Osteoblast (primary cell): ENCODE data around the gene MOGAT3. TPM values are rescaled to one million over a fixed set of nuclear protein-coding genes. Genes with fewer than 3 reads are reported as not detected.

Source experiments
- DNase-seq: peaks from one replicate; pipeline ENCODE4 v3.0.0; 2011; ENCODE audit warnings: low spot score, mixed read lengths; ENCODE audit not compliant: insufficient read length; ENCODE audit errors: missing footprints
- H2AFZ ChIP-seq: 2 replicates; pipeline ENCODE4 v1.6.0; 2011; ENCODE audit warnings: mild to moderate bottlenecking, low read length
- H3K27ac ChIP-seq: 2 replicates; pipeline ENCODE4 v1.5.1; 2011; ENCODE audit warnings: mild to moderate bottlenecking, low read depth, low read length, moderate library complexity
- H3K27me3 ChIP-seq: 2 replicates; pipeline ENCODE4 v1.6.0; 2012; ENCODE audit warnings: mild to moderate bottlenecking, control low read depth, inconsistent platforms, low read length, moderate library complexity; ENCODE audit not compliant: insufficient read depth
- H3K36me3 ChIP-seq: 2 replicates; pipeline ENCODE4 v1.5.1; 2011; ENCODE audit warnings: mild to moderate bottlenecking, low read length, control low read depth, moderate library complexity; ENCODE audit not compliant: insufficient read depth
- H3K4me1 ChIP-seq: 2 replicates; pipeline ENCODE4 v1.5.1; 2011; ENCODE audit warnings: mild to moderate bottlenecking, low read length, control low read depth, moderate library complexity; ENCODE audit not compliant: insufficient read depth
- H3K4me2 ChIP-seq: 2 replicates; pipeline ENCODE4 v1.6.0; 2011; ENCODE audit warnings: mild to moderate bottlenecking, low read length; ENCODE audit not compliant: insufficient read depth
- H3K4me3 ChIP-seq: fragments of 200-600 bp; sonication (generic); 3 replicates; pipeline ENCODE4 v1.5.1; 2012; ENCODE audit warnings: mild to moderate bottlenecking, low read length, inconsistent platforms; ENCODE audit not compliant: insufficient read depth
- H3K79me2 ChIP-seq: 2 replicates; pipeline ENCODE4 v1.6.0; 2012; ENCODE audit warnings: mild to moderate bottlenecking, low read length, control low read depth, inconsistent platforms; ENCODE audit not compliant: insufficient read depth
- H3K9me3 ChIP-seq: 2 replicates; pipeline ENCODE4 v1.5.1; 2011; ENCODE audit warnings: low read depth, low read length, control low read depth
- H4K20me1 ChIP-seq: 2 replicates; pipeline ENCODE4 v1.6.0; 2012; ENCODE audit warnings: mild to moderate bottlenecking, low read length, control low read depth; ENCODE audit not compliant: insufficient read depth
- CTCF ChIP-seq: IDR thresholded peaks from 2 replicates; pipeline ENCODE4 v1.5.1; 2011; ENCODE audit warnings: mild to moderate bottlenecking, low read depth, low read length, moderate library complexity; ENCODE audit errors: extremely low read depth
- total RNA-seq: library from RNA; depleted of rRNA; stranded (reverse); fragments of >200 nt; gene quantifications from 2 replicates; pipeline ENCODE4 v1.2.3, GENCODE V29; 2012

MOGAT3 gene
- total RNA-seq, 1 donor: not detected

GRCh38 chr7:101235522-101235921, 34.7 kb upstream of the MOGAT3 start:
- peaks cover 10% of the 10 kb centered on the region for H3K36me3 ChIP-seq
- H4K20me1 ChIP-seq: peaks cover 7% of the 10 kb centered on the region
- no peak overlapping the region for H2AFZ ChIP-seq
- H3K27ac ChIP-seq: no peak overlapping the region
- no peak overlapping the region for H3K4me3 ChIP-seq
- H3K79me2 ChIP-seq: peaks cover under 1% of the 10 kb centered on the region
- DNase-seq: peak; percentile 79
- H3K4me1 ChIP-seq: no peaks in the 10 kb centered on the region
- H3K27me3 ChIP-seq: no peaks in the 10 kb centered on the region
- no peaks in the 10 kb centered on the region for H3K9me3 ChIP-seq
- no peak overlapping the region for H3K4me2 ChIP-seq
- TF ChIP-seq CTCF: no peak

GRCh38 chr7:101235050-101235449, 34.2 kb upstream of the MOGAT3 start:
- TF ChIP-seq CTCF: peak; percentile 28
- Histone ChIP-seq H3K4me3 (no peak overlapping the region), H3K4me1 (no peaks in the 10 kb centered on the region), H3K27ac (no peak overlapping the region), H3K4me2 (no peak overlapping the region), H2AFZ (no peak overlapping the region), H3K79me2 (no peaks in the 10 kb centered on the region), H3K36me3 (peaks cover 10% of the 10 kb centered on the region), H3K9me3 (no peaks in the 10 kb centered on the region), H4K20me1 (peaks cover 7% of the 10 kb centered on the region), H3K27me3 (no peaks in the 10 kb centered on the region)
- peak; percentile 68 for DNase-seq

- Histone ChIP-seq H3K27ac (no peak overlapping the region), H3K79me2 (no peaks in the 10 kb centered on the region), H2AFZ (no peak overlapping the region), H3K4me3 (no peak overlapping the region), H4K20me1 (peaks cover 7% of the 10 kb centered on the region), H3K4me1 (no peaks in the 10 kb centered on the region), H3K36me3 (peaks cover 8% of the 10 kb centered on the region), H3K27me3 (no peaks in the 10 kb centered on the region), H3K4me2 (no peak overlapping the region), H3K9me3 (no peaks in the 10 kb centered on the region)
- TF ChIP-seq CTCF: no peak
- DNase-seq: peak; percentile 78
Measured at GRCh38 chr7:101234636-101235035, 33.8 kb upstream of the MOGAT3 start.

GRCh38 chr7:101233907-101234547, 33.2 kb upstream of the MOGAT3 start:
- peak; percentile 57 for DNase-seq
- Histone ChIP-seq H4K20me1 (peaks cover 7% of the 10 kb centered on the region), H2AFZ (no peak overlapping the region), H3K4me2 (no peak overlapping the region), H3K4me1 (no peaks in the 10 kb centered on the region), H3K27me3 (no peaks in the 10 kb centered on the region), H3K4me3 (no peak overlapping the region), H3K27ac (no peak overlapping the region), H3K36me3 (peaks cover 4% of the 10 kb centered on the region), H3K79me2 (no peaks in the 10 kb centered on the region), H3K9me3 (no peaks in the 10 kb centered on the region)
- TF ChIP-seq CTCF: no peak
